ENCODE results near the gene ENO3.

- no peak for TF ChIP-seq EP300 (IDR thresholded peaks at IDR 0.05)
- no peak for TF ChIP-seq CTCF (IDR thresholded peaks at IDR 0.05)
These were observed 9.7 kb upstream of the ENO3 start for GRCh38 chr17:4941319-4941610.

Measured in tibial nerve (tissue), 4 donors.